GM12878 (cell line): ENCODE data around the gene APBA1. TPM values are rescaled to one million over a fixed set of nuclear protein-coding genes. Genes with fewer than 3 reads are reported as not detected.

ENCODE experiments used
- ATAC-seq: fragments of 200-7000 bp; cut with Tn5 transposase; 3 replicates; pipeline ENCODE4 v1.9.1; 2020; ENCODE audit warnings: mild to moderate bottlenecking, moderate library complexity
- BruUV-seq: library from RNA; stranded (reverse); fragments of 400-500 nt; replicated peaks from 2 replicates; lab custom pipeline; 2021; lab: Mats Ljungman, UMichigan
- CTCF ChIA-PET: fragments of 300-600 bp; sonication (Branson Sonifier 250); formaldehyde crosslinking; extraction: SDS; loops from one replicate; lab custom pipeline; 2021; ENCODE audit warnings: inconsistent platforms; lab: Yijun Ruan, JAX
- POLR2A ChIA-PET: fragments of 350-600 bp; formaldehyde crosslinking; extraction: SDS; loops from one replicate; lab custom pipeline; 2021; ENCODE audit warnings: inconsistent platforms; lab: Charles Lee
- RAD21 ChIA-PET: fragments of 300-600 bp; sonication (Branson Sonifier 250); formaldehyde crosslinking; loops from one replicate; lab custom pipeline; 2023; ENCODE audit warnings: antibody characterized with exemption; ENCODE audit not compliant: unreplicated experiment; lab: Charles Lee
- SMC1A ChIA-PET: fragments of 300-600 bp; sonication (Branson Sonifier 250); formaldehyde crosslinking; loops from one replicate; lab custom pipeline; 2023; ENCODE audit not compliant: unreplicated experiment, uncharacterized antibody; lab: Charles Lee
- DNase-seq: peaks from one replicate; pipeline ENCODE4 v3.0.0-alpha.2; 2011; ENCODE audit warnings: low read depth, low spot score
- FAIRE-seq: peaks from 3 replicates; lab custom pipeline; 2011; peaks lifted over from hg19 to GRCh38; lab: Jason Lieb, UNC
- H2AFZ ChIP-seq: 2 replicates; pipeline ENCODE4 v1.6.0; 2011; ENCODE audit warnings: low read depth, low read length, control low read depth; ENCODE audit not compliant: control insufficient read depth
- H3K27ac ChIP-seq: 2 replicates; pipeline ENCODE4 v1.5.1; 2011; ENCODE audit warnings: control low read depth; ENCODE audit not compliant: control insufficient read depth, insufficient read depth
- H3K27me3 ChIP-seq, 2 experiments: replicated peaks in 1 of 2; 2 replicates each; pipeline versions ENCODE4 v1.6.0 to v1.6.1; 2011; ENCODE audit warnings: low read length in 1 of 2; ENCODE audit not compliant: control insufficient read depth in 2 of 2, insufficient read depth in 2 of 2
- H3K36me3 ChIP-seq, 2 experiments: 2 replicates each; pipeline ENCODE4 v1.5.1; 2011; ENCODE audit warnings: low read length in 1 of 2; ENCODE audit not compliant: control insufficient read depth in 2 of 2, insufficient read depth in 2 of 2
- H3K4me1 ChIP-seq: 2 replicates; pipeline ENCODE4 v1.6.1; 2011; ENCODE audit warnings: mild to moderate bottlenecking, low read length, moderate library complexity, mixed read lengths; ENCODE audit not compliant: control insufficient read depth, insufficient read depth
- H3K4me2 ChIP-seq: 2 replicates; pipeline ENCODE4 v1.6.0; 2011; ENCODE audit warnings: control low read depth; ENCODE audit not compliant: control insufficient read depth, insufficient read depth
- H3K4me3 ChIP-seq: fragments of 200-600 bp; sonication (generic); 2 replicates; pipeline ENCODE4 v1.5.1; 2016
- H3K79me2 ChIP-seq: 2 replicates; pipeline ENCODE4 v1.6.0; 2011; ENCODE audit warnings: low read length; ENCODE audit not compliant: control insufficient read depth, insufficient read depth
- H3K9ac ChIP-seq: 2 replicates; pipeline ENCODE4 v1.8.0; 2011; ENCODE audit warnings: low read length, control low read depth, mixed read lengths; ENCODE audit not compliant: control insufficient read depth, insufficient read depth
- H3K9me3 ChIP-seq: replicated peaks from 3 replicates; pipeline ENCODE4 v1.5.1; 2011; ENCODE audit warnings: mild to moderate bottlenecking, low read length; ENCODE audit not compliant: control insufficient read depth, insufficient read depth
- H4K20me1 ChIP-seq: 2 replicates; pipeline ENCODE4 v1.6.0; 2011; ENCODE audit not compliant: control insufficient read depth, insufficient read depth
- HDAC2 ChIP-seq: fragments of 200-600 bp; sonication (generic); IDR thresholded peaks from 2 replicates; pipeline ENCODE4 v1.6.1; 2017
- PAX5 ChIP-seq: IDR thresholded peaks from 2 replicates; pipeline ENCODE4 v1.6.1; 2011; ENCODE audit warnings: low read depth, low read length, borderline replicate concordance
- STAT3 ChIP-seq: IDR thresholded peaks from 2 replicates; pipeline ENCODE4 v1.6.1; 2011; ENCODE audit warnings: low read depth, low read length, improper control_type of control experiment
- ZNF687 ChIP-seq: fragments of 450-650 bp; IDR thresholded peaks from 2 replicates; pipeline ENCODE4 v1.6.1; 2017; ENCODE audit warnings: mild to moderate bottlenecking, moderate library complexity
- WGBS: methylation state at CpG from one replicate; pipeline ENCODE4 v1.1.6; 2016; ENCODE audit warnings: low lambda C conversion rate; ENCODE audit not compliant: insufficient replicate concordance, insufficient coverage; ENCODE audit errors: missing lambda C conversion rate; 5-methylcytosine and 5-hydroxymethylcytosine counted together
- in situ Hi-C: fragments of 300-500 bp; cut with MboI; formaldehyde crosslinking; loops from 9 replicates; pipeline ENCODE4 v1.14.3; 2018; ENCODE audit warnings: mixed read lengths
- intact Hi-C: fragments of 100-400 bp; cut with micrococcal nuclease; formaldehyde crosslinking; loops from one replicate; pipeline ENCODE4 v1.14.2; 2022; ENCODE audit not compliant: unreplicated experiment
- polyA plus RNA-seq, 11 experiments: library from polyadenylated mRNA; depleted of rRNA in 4 of 11; unstranded in 6 of 11; stranded (reverse) in 5 of 11; fragments of >200 nt; fragmentation: Nextera tagmentation in 4 of 11; fragmentation: Illumina TruSeq in 1 of 11; extraction: Ambion mirVana in 4 of 11; extraction: Trizol in 1 of 11; gene quantifications; 1 replicate in 1 of 11; 2 replicates in 10 of 11; pipeline versions ENCODE4 v1.2.1 to v1.2.3, GENCODE V29; 2011 to 2016; ENCODE audit warnings: inconsistent platforms in 2 of 11, missing spikeins in 2 of 11, low read depth in 1 of 11
- total RNA-seq, 4 experiments: library from RNA; depleted of rRNA in 3 of 4; stranded (reverse); fragments of >200 nt in 3 of 4; fragmentation: Illumina TruSeq in 1 of 4; extraction: Trizol in 1 of 4; gene quantifications; 2 replicates each; pipeline versions ENCODE4 v1.2.1 to v1.2.3, GENCODE V29; 2013 to 2021

The APBA1 gene
- total and polyA plus RNA-seq, 10 of the 15 experiments (the other 5 are each of a cell fraction or from before 2014, with no cell fraction given): 0.01 to 1.3 (median 0.05) TPM; not detected in 7

DNA sequence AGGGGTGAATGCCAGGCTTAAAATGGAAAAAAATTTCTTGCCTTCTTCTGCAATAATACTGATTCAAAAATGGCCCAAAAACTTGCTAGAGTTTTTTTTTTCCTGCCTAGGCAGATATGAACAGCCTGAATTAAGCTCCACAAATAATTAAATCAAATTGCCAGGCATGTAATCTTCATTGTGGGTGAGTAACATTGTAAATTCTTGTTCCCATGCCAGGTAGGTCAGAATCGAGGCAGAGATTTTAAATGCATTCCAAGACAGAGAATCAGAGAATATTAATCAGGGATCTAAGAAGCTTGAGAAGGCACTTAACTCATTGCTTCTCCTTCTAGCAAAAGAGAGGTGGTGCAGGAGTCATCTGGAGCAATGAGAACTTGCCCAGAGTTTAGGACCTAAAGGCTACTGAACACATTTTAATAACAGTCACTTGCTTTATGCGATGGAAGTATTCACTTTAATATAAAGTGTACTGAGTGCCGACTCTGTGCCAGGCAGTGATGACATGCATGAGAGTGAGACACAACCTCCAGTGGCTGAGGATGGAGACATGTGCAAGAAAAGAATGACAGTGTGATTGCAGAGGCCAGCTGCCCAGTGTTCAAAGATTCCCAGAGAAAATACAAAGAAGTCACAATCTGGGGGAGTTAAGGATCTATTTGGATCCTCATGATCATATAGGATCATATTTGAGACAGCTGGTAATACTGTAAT lies 102.3 kb downstream of the APBA1 start:
- no peak for FAIRE-seq
- CTCF ChIA-PET: no interaction called here
- H2AFZ ChIP-seq: no peak overlapping the region
- POLR2A ChIA-PET: no interaction called here
- H3K4me2 ChIP-seq: no peak overlapping the region
- BruUV-seq: no TSS peak
- no peak for ATAC-seq
- SMC1A ChIA-PET: interaction anchor here (1.0 kb wide), 1 partner anchor 12 kb away, joined by 3 read pairs; no protein-coding TSS in a partner anchor
- no peak overlapping the region for H3K4me3 ChIP-seq
- no peaks in the 10 kb centered on the region for H3K36me3 ChIP-seq
- in situ Hi-C loops: loop anchor here (10.0 kb wide), 1 partner anchor 305 kb away; no protein-coding TSS in a partner anchor
- TF ChIP-seq PAX5: no peak
- TF ChIP-seq ZNF687: no peak
- TF ChIP-seq STAT3: no peak
- no peak for TF ChIP-seq HDAC2
- DNase-seq: no peak
- no peak overlapping the region for H3K9ac ChIP-seq
- H3K79me2 ChIP-seq: no peaks in the 10 kb centered on the region
- no peaks in the 10 kb centered on the region for H4K20me1 ChIP-seq
- H3K9me3 ChIP-seq: no peaks in the 10 kb centered on the region
- no peaks in the 10 kb centered on the region for H3K27me3 ChIP-seq
- H3K4me1 ChIP-seq: no peaks in the 10 kb centered on the region
- 44% methylated on average over 3 of the region's 3 CpGs for WGBS
- intact Hi-C loops: no loop called here
- RAD21 ChIA-PET: no interaction called here
- H3K27ac ChIP-seq: no peak overlapping the region
